ENCODE results near the gene SLITRK2. TPM values are rescaled to one million over a fixed set of nuclear protein-coding genes. Genes with fewer than 3 reads are reported as not detected.

Gene SLITRK2
- total RNA-seq, 2 donors from 2014 or later = 24.4 to 31.5 TPM

DNA sequence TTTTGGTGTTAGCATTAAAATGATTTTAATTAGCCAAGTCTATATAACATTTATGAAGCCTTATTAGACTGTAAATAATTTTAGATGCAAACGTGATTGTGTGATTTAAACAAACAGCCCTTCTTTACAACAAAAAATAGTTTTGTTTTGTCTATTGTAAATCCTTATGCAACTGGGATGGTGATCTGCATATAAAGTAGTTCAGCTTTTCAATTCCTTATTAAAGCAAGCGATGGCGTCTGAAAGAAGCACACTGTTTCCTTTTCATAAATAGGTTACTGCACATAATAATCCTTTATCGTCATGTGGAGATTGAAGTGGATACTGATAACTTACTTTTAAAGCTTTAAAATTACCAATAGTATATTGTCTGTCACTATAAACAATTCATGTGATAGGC is 8.8 kb downstream of the SLITRK2 start:
- DNase-seq = no peak
- Mint-ChIP-seq H3K36me3 (ENCODE audit: low read depth) (peaks cover 32% of the 10 kb centered on the region), H3K27me3 (ENCODE audit: insufficient read depth) (peaks cover 20% of the 10 kb centered on the region), H3K27ac (no peak overlapping the region), H3K9me3 (peaks cover 37% of the 10 kb centered on the region), H3K4me3 (no peak overlapping the region), H3K4me1 (peaks cover 3% of the 10 kb centered on the region)
- H3K4me1 ChIP-seq (ENCODE audit: control insufficient read depth, insufficient read depth, low read length) = no peaks in the 10 kb centered on the region
- H3K27ac ChIP-seq (ENCODE audit: low read depth, low read length) = no peak overlapping the region
- H3K4me3 ChIP-seq (ENCODE audit: low read length) = no peak overlapping the region
- H3K9me3 ChIP-seq (ENCODE audit: control insufficient read depth, low read length) = peaks cover 17% of the 10 kb centered on the region
- H3K36me3 ChIP-seq (ENCODE audit: control insufficient read depth, insufficient read depth, low read length) = no peaks in the 10 kb centered on the region
- TF ChIP-seq, protein P1, sequence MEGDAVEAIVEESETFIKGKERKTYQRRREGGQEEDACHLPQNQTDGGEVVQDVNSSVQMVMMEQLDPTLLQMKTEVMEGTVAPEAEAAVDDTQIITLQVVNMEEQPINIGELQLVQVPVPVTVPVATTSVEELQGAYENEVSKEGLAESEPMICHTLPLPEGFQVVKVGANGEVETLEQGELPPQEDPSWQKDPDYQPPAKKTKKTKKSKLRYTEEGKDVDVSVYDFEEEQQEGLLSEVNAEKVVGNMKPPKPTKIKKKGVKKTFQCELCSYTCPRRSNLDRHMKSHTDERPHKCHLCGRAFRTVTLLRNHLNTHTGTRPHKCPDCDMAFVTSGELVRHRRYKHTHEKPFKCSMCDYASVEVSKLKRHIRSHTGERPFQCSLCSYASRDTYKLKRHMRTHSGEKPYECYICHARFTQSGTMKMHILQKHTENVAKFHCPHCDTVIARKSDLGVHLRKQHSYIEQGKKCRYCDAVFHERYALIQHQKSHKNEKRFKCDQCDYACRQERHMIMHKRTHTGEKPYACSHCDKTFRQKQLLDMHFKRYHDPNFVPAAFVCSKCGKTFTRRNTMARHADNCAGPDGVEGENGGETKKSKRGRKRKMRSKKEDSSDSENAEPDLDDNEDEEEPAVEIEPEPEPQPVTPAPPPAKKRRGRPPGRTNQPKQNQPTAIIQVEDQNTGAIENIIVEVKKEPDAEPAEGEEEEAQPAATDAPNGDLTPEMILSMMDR (conservative IDR thresholded peaks at IDR 0.05) = no peak
- WGBS, 2 experiments (ENCODE audit: insufficient coverage in 1 of 2, insufficient read length in 1 of 2) = 93% methylated on average over 2 of the region's 4 CpGs; no CpG with 5 or more reads in 1 of the 2 experiments
- H3K9ac ChIP-seq (ENCODE audit: extremely low read depth, low read length, poor library complexity, severe bottlenecking) = no peak overlapping the region
- no peaks in the 10 kb centered on the region for H3K27me3 ChIP-seq (ENCODE audit: control insufficient read depth, insufficient read depth, low read length, poor library complexity, severe bottlenecking)

DNA sequence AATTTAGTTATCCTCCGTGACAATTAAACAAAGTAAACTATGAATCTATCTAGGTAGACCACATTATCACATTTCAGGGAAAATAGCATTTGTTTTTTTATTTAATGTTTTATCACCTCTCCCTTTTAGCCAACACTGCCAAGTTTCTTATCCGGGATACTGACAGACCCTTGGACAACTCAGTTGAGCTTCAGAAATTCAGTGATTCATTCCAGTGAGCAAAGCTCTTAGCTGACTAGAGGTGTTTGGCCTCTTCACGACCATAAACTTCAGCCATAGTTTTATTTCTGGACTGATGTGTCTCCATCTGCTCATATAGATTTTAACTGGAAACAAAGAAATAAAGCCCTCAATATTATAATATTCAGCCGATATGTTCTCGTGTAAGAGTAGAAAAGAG is 15.2 kb downstream of the SLITRK2 start:
- 73 to 80% methylated on average over 1 to 4 of the region's 5 CpGs for WGBS, 2 experiments (ENCODE audit: insufficient coverage in 1 of 2, insufficient read length in 1 of 2)
- Mint-ChIP-seq H3K27ac (no peak overlapping the region), H3K27me3 (ENCODE audit: insufficient read depth) (no peaks in the 10 kb centered on the region), H3K36me3 (ENCODE audit: low read depth) (no peaks in the 10 kb centered on the region), H3K4me1 (no peaks in the 10 kb centered on the region), H3K4me3 (no peak overlapping the region), H3K9me3 (peaks cover 39% of the 10 kb centered on the region)
- TF ChIP-seq, protein P1 (conservative IDR thresholded peaks at IDR 0.05) = no peak
- no peaks in the 10 kb centered on the region for H3K4me1 ChIP-seq (ENCODE audit: control insufficient read depth, insufficient read depth, low read length)
- H3K27ac ChIP-seq (ENCODE audit: low read depth, low read length) = no peak overlapping the region
- H3K9ac ChIP-seq (ENCODE audit: extremely low read depth, low read length, poor library complexity, severe bottlenecking) = no peak overlapping the region
- H3K36me3 ChIP-seq (ENCODE audit: control insufficient read depth, insufficient read depth, low read length) = no peaks in the 10 kb centered on the region
- no peak for DNase-seq
- H3K27me3 ChIP-seq (ENCODE audit: control insufficient read depth, insufficient read depth, low read length, poor library complexity, severe bottlenecking) = no peaks in the 10 kb centered on the region
- H3K4me3 ChIP-seq (ENCODE audit: low read length) = no peak overlapping the region
- H3K9me3 ChIP-seq (ENCODE audit: control insufficient read depth, low read length) = peaks cover 26% of the 10 kb centered on the region

GRCh38 chrX:145840531-145840930 is 22.9 kb downstream of the SLITRK2 start:
- Mint-ChIP-seq H3K4me3 (no peak overlapping the region), H3K9me3 (peaks cover 43% of the 10 kb centered on the region), H3K36me3 (ENCODE audit: low read depth) (no peaks in the 10 kb centered on the region), H3K4me1 (peaks cover 7% of the 10 kb centered on the region), H3K27me3 (ENCODE audit: insufficient read depth) (no peaks in the 10 kb centered on the region), H3K27ac (no peak overlapping the region)
- H3K4me1 ChIP-seq (ENCODE audit: control insufficient read depth, insufficient read depth, low read length) = no peaks in the 10 kb centered on the region
- H3K4me3 ChIP-seq (ENCODE audit: low read length) = no peak overlapping the region
- H3K9ac ChIP-seq (ENCODE audit: extremely low read depth, low read length, poor library complexity, severe bottlenecking) = no peak overlapping the region
- H3K9me3 ChIP-seq (ENCODE audit: control insufficient read depth, low read length) = peaks cover 23% of the 10 kb centered on the region
- H3K36me3 ChIP-seq (ENCODE audit: control insufficient read depth, insufficient read depth, low read length) = no peaks in the 10 kb centered on the region
- H3K27me3 ChIP-seq (ENCODE audit: control insufficient read depth, insufficient read depth, low read length, poor library complexity, severe bottlenecking) = no peaks in the 10 kb centered on the region
- TF ChIP-seq, protein P1 (conservative IDR thresholded peaks at IDR 0.05) = no peak
- no peak overlapping the region for H3K27ac ChIP-seq (ENCODE audit: low read depth, low read length)
- DNase-seq = no peak
- 73% methylated on average over 7 of the region's 9 CpGs; no CpG with 5 or more reads in 1 of the 2 experiments for WGBS, 2 experiments (ENCODE audit: insufficient coverage in 1 of 2, insufficient read length in 1 of 2)

Data from endodermal cell (in vitro differentiated cells).